ENCODE results near the gene ATP13A4. TPM values are rescaled to one million over a fixed set of nuclear protein-coding genes. Genes with fewer than 3 reads are reported as not detected.
A peak's percentile ranks its signal among the peaks of the same experiment; 100 is the strongest.

Gene ATP13A4
- total and polyA plus RNA-seq, 8 donors: 48.4 to 262 (median 60.2) TPM

DNA sequence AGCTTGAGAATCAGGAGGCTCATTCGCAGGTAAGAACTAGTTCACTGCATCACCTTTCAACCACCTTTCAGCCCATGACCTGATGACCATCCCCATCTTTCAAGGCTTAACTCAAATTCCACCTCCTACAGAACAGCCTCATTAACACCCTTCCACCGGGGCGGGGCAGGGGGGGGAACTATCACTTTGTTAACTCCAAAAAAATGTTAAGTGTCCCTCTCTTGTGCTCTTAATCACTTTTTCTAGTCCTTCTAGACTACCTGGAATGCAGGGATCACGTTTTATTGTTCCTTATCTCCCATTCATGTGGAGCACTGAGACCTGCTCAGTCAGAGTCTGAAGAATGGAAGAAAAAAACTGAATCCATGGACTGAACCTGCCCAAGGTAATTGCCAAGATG, 51.8 kb downstream of the ATP13A4 start:
- peak in 1 of 4 donors; percentile 61 for DNase-seq
- peak; percentile 31 for ATAC-seq
- intact Hi-C loops (cut with DNase I): no loop called here
- H3K27ac ChIP-seq: no peak overlapping the region
- no peaks in the 10 kb centered on the region for H3K36me3 ChIP-seq
- H3K4me3 ChIP-seq: no peak overlapping the region
- no peaks in the 10 kb centered on the region for H3K27me3 ChIP-seq
- peaks cover 13 to 21% of the 10 kb centered on the region in 2 donors for H3K4me1 ChIP-seq
- TF ChIP-seq, protein P1, sequence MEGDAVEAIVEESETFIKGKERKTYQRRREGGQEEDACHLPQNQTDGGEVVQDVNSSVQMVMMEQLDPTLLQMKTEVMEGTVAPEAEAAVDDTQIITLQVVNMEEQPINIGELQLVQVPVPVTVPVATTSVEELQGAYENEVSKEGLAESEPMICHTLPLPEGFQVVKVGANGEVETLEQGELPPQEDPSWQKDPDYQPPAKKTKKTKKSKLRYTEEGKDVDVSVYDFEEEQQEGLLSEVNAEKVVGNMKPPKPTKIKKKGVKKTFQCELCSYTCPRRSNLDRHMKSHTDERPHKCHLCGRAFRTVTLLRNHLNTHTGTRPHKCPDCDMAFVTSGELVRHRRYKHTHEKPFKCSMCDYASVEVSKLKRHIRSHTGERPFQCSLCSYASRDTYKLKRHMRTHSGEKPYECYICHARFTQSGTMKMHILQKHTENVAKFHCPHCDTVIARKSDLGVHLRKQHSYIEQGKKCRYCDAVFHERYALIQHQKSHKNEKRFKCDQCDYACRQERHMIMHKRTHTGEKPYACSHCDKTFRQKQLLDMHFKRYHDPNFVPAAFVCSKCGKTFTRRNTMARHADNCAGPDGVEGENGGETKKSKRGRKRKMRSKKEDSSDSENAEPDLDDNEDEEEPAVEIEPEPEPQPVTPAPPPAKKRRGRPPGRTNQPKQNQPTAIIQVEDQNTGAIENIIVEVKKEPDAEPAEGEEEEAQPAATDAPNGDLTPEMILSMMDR (IDR thresholded peaks at IDR 0.05): no peak
- H3K9me3 ChIP-seq: no peaks in the 10 kb centered on the region

DNA sequence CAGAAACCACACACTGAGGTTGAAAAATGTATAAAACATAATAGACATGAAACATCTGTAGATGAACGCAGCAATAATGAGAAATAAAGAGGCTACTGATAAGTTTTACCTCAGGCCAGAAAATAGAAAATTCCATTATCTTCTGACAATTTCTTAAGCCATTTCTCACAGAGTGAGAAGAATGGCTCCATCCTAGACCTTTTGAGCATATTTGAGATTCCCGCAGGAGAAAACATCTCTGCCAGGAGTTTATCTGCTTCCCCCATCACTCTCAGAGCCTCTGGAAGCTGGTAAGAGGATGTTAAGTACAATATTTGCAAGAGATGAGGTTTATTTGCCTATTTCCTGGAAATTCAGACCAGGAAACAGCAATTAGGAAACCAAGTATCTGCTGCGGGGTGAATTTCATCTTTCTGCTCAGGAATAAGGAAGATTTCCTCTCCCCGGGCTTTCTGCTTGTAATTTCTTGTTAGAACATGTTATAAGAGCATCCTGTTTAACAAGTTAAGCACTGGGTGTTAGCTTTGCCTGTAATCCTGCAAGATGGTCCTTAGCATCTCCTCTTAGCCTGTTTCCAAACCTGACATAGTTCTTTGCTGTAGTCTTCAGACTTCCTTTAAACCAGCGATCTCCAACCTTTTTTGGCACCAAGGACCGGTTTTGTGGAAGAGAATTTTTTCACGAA, 54.8 kb downstream of the ATP13A4 start:
- ATAC-seq (peak; percentile 12), DNase-seq (no peak)
- Histone ChIP-seq H3K27ac (peak overlapping the region; percentile 30 to 45), H3K36me3 (no peaks in the 10 kb centered on the region), H3K4me3 (no peak overlapping the region), H3K4me1 (peaks cover 13 to 21% of the 10 kb centered on the region in 2 donors), H3K9me3 (no peaks in the 10 kb centered on the region), H3K27me3 (no peaks in the 10 kb centered on the region)
- TF ChIP-seq, protein P1 (IDR thresholded peaks at IDR 0.05): no peak
- intact Hi-C loops (cut with DNase I): no loop called here

DNA sequence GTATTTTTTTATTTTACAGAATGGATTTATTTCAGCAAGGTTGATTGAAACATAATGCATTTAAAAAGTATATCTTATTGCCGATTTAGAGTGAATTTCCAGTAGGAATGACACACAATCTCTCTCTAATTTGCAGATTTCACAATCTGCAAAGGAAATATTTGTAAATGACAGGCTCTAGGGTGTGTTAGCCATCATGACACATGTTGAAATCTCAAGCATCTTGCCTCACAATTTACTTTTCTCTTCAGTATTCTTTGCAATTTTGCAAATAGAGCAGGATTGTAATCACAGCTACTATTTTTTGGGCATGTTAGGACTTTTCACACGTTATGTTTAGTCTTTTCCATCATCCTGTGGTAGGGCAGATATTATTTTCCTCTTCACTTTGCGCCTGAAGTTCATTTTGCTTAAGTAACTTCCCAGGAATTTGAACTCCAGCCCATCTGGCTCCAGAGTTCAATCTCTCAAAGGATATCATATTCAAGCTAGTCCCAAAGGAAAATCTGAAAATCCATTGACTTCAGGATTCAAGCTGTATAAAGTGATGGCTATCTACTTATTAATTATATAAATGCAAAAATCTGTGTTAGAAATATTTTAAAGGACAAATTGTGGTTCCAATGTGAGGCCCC, 55.4 kb downstream of the ATP13A4 start:
- H3K27ac ChIP-seq: peak overlapping the region; percentile 30 to 54
- peak; percentile 85 for ATAC-seq
- intact Hi-C loops (cut with DNase I): no loop called here

DNA sequence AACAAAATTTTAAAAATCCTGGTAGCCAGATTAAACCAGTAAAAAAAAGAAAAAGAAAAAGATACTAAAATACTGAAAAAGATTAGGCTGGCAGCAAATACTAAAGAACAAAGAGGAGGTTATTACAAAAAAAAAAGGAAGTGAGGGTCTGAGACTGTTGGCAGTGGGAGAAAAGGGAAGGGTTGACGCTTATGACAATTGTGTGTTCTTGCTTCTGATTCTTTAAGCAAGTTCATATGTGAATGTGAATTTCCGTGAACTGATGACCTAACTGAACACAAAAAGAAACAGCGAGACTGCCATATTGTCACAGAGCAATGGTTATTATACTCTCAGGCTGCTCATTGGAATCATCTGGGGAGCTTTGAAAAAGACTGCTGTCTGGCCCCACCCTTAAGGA, 56.5 kb downstream of the ATP13A4 start:
- Histone ChIP-seq H3K9me3 (no peaks in the 10 kb centered on the region), H3K36me3 (no peaks in the 10 kb centered on the region), H3K27ac (peak overlapping the region in 1 of 2 donors; percentile 30), H3K4me1 (peaks cover 13 to 21% of the 10 kb centered on the region in 2 donors), H3K4me3 (no peak overlapping the region), H3K27me3 (no peaks in the 10 kb centered on the region)
- intact Hi-C loops (cut with DNase I): no loop called here
- no peak for DNase-seq
- no peak for ATAC-seq
- TF ChIP-seq, protein P1 (IDR thresholded peaks at IDR 0.05): no peak

More for the DNA sequence above, 55.4 kb downstream of the ATP13A4 start:
- peaks cover 13 to 21% of the 10 kb centered on the region in 2 donors for H3K4me1 ChIP-seq
- no peaks in the 10 kb centered on the region for H3K36me3 ChIP-seq
- DNase-seq: peak in 1 of 4 donors; percentile 18
- H3K9me3 ChIP-seq: no peaks in the 10 kb centered on the region
- H3K4me3 ChIP-seq: no peak overlapping the region
- no peaks in the 10 kb centered on the region for H3K27me3 ChIP-seq
- TF ChIP-seq, protein P1 (IDR thresholded peaks at IDR 0.05): no peak

DNA sequence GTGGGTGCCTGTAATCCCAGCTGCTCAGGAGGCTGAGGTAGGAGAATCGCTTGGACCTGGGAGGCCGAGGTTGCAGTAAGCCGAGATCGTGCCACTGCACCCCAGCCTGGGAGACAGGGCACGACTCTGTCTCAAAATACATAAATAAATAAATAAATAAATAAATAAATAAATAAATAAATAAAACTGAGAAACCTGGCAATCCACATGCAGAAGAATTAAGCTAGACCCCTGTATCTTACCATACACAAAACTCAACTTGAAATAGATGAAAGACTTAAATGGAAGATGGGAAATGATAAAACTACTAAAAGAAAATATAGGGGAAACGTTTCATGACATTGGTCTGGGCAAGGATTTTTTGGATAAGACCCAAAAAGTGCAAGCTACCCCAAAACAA, 58.0 kb downstream of the ATP13A4 start:
- Histone ChIP-seq H3K27me3 (no peaks in the 10 kb centered on the region), H3K4me3 (no peak overlapping the region), H3K36me3 (no peaks in the 10 kb centered on the region), H3K27ac (no peak overlapping the region), H3K9me3 (no peaks in the 10 kb centered on the region), H3K4me1 (peaks cover 13 to 21% of the 10 kb centered on the region in 2 donors)
- TF ChIP-seq, protein P1 (IDR thresholded peaks at IDR 0.05): no peak
- no peak for ATAC-seq
- intact Hi-C loops (cut with DNase I): no loop called here
- no peak for DNase-seq
